ENCODE data around the gene TMC1. TPM values are rescaled to one million over a fixed set of nuclear protein-coding genes. Genes with fewer than 3 reads are reported as not detected.

Gene TMC1
- total and polyA plus RNA-seq, 9 donors: 0.12 to 1.4 (median 0.48) TPM

DNA sequence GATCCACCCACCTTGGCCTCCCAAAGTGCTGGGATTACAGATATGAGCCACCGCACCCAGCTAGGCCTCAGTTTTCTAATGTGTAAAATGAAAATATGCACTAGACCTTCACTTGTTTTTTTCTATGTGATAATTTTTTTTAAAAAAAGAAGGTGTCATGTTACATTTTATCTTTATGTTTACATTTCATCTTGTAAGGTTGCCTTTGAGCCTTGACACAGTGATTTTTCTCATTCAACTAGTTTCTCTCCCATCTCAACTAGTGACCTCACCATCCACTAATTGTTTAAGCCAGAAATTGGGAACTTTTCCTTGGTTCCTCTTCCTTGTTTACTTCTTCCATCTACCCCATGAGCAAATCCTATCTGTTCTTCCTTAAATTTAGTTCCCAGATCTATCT lies 21.5 kb downstream of the TMC1 start:
- no peak overlapping the region for H3K27ac ChIP-seq
- H3K4me3 ChIP-seq: no peak overlapping the region
- H3K27me3 ChIP-seq: no peaks in the 10 kb centered on the region
- H3K9me3 ChIP-seq: no peaks in the 10 kb centered on the region
- TF ChIP-seq, protein P1, sequence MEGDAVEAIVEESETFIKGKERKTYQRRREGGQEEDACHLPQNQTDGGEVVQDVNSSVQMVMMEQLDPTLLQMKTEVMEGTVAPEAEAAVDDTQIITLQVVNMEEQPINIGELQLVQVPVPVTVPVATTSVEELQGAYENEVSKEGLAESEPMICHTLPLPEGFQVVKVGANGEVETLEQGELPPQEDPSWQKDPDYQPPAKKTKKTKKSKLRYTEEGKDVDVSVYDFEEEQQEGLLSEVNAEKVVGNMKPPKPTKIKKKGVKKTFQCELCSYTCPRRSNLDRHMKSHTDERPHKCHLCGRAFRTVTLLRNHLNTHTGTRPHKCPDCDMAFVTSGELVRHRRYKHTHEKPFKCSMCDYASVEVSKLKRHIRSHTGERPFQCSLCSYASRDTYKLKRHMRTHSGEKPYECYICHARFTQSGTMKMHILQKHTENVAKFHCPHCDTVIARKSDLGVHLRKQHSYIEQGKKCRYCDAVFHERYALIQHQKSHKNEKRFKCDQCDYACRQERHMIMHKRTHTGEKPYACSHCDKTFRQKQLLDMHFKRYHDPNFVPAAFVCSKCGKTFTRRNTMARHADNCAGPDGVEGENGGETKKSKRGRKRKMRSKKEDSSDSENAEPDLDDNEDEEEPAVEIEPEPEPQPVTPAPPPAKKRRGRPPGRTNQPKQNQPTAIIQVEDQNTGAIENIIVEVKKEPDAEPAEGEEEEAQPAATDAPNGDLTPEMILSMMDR (IDR thresholded peaks at IDR 0.05): no peak
- WGBS, 3 donors: 59 to 79% (median 60%) methylated on average over 1 of the region's 1 CpG
- intact Hi-C loops (cut with DNase I): no loop called here
- H3K4me1 ChIP-seq (ENCODE audit: insufficient read depth): no peaks in the 10 kb centered on the region
- DNase-seq: no peak
- no peaks in the 10 kb centered on the region for H3K36me3 ChIP-seq

DNA sequence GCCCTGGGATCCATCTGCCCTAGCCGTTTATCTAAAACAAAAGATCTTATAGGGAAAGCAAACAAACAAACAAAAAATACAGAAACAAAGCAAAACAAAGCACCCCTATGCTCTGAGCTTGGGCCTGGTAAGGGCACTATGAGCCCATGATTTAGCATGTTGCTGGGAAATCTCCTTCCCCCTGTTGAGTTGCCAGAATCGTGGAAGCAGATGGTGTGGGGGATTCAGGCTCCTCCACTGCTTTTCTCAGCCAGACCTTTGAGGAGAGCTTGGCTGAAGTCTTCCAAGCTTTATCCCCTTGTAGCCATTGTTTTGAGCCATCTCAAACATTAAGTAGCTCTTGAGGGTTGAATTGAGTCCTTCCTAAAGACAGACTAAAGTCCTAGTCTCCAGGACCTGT lies 29.9 kb downstream of the TMC1 start:
- H3K36me3 ChIP-seq: no peaks in the 10 kb centered on the region
- TF ChIP-seq, protein P1 (IDR thresholded peaks at IDR 0.05): no peak
- TF ChIP-seq POLR2A (IDR thresholded peaks at IDR 0.05) (no peak), EP300 (IDR thresholded peaks at IDR 0.05) (no peak)
- intact Hi-C loops (cut with DNase I): no loop called here
- H3K27me3 ChIP-seq: no peaks in the 10 kb centered on the region
- H3K9me3 ChIP-seq: no peaks in the 10 kb centered on the region
- H3K4me1 ChIP-seq (ENCODE audit: insufficient read depth): peaks cover 2% of the 10 kb centered on the region
- DNase-seq: no peak
- no peak overlapping the region for H3K27ac ChIP-seq
- H3K4me3 ChIP-seq: no peak overlapping the region
- 69 to 78% (median 72%) methylated on average over 2 of the region's 2 CpGs for WGBS, 3 donors

- Histone ChIP-seq H3K36me3 (no peaks in the 10 kb centered on the region), H3K4me1 (ENCODE audit: insufficient read depth) (peaks cover 2% of the 10 kb centered on the region), H3K27me3 (no peaks in the 10 kb centered on the region), H3K4me3 (no peak overlapping the region), H3K9me3 (no peaks in the 10 kb centered on the region), H3K27ac (no peak overlapping the region)
- TF ChIP-seq EP300 (IDR thresholded peaks at IDR 0.05) (no peak), POLR2A (IDR thresholded peaks at IDR 0.05) (no peak)
- TF ChIP-seq, protein P1 (IDR thresholded peaks at IDR 0.05): no peak
- intact Hi-C loops (cut with DNase I): no loop called here
- DNase-seq: no peak
- 24 to 59% (median 38%) methylated on average over 1 of the region's 1 CpG for WGBS, 3 donors
Measured at GRCh38 chr9:72552356-72552755, 30.9 kb downstream of the TMC1 start.

GRCh38 chr9:72554221-72554641 lies 32.8 kb downstream of the TMC1 start:
- H3K27me3 ChIP-seq: no peaks in the 10 kb centered on the region
- WGBS, 3 donors: 3 to 6% (median 4%) methylated on average over 3 of the region's 3 CpGs
- H3K36me3 ChIP-seq: no peaks in the 10 kb centered on the region
- no peak overlapping the region for H3K4me3 ChIP-seq
- TF ChIP-seq POLR2A (IDR thresholded peaks at IDR 0.05) (no peak), EP300 (IDR thresholded peaks at IDR 0.05) (no peak)
- TF ChIP-seq, protein P1 (IDR thresholded peaks at IDR 0.05): no peak
- peaks cover 7% of the 10 kb centered on the region for H3K4me1 ChIP-seq (ENCODE audit: insufficient read depth)
- no peak for DNase-seq
- intact Hi-C loops (cut with DNase I): no loop called here
- peak overlapping the region in 1 of 2 donors; percentile 32 for H3K27ac ChIP-seq
- no peaks in the 10 kb centered on the region for H3K9me3 ChIP-seq

Data from ovary (tissue), 9 donors.